Panc1 (cell line): Measurements from ENCODE around the gene SVIL. TPM values are rescaled to one million over a fixed set of nuclear protein-coding genes. Genes with fewer than 3 reads are reported as not detected.
"Not testable (repeated sequence)": the region's sequence is repeated elsewhere in the genome, so short reads cannot be mapped to it uniquely, and the experiment has no call there.

Source experiments
- ATAC-seq: fragments of 200-7000 bp; cut with Tn5 transposase; 2 replicates; pipeline ENCODE4 v1.9.1; 2020; ENCODE audit warnings: mild to moderate bottlenecking, moderate library complexity
- BruUV-seq: library from RNA; stranded (reverse); fragments of 400-500 nt; replicated peaks from 2 replicates; lab custom pipeline; 2021; lab: Mats Ljungman, UMichigan
- CTCF ChIA-PET: fragments of 300-600 bp; sonication (Branson Sonifier 250); formaldehyde crosslinking; loops from one replicate; lab custom pipeline; 2022; ENCODE audit warnings: antibody characterized with exemption; lab: Charles Lee
- POLR2A ChIA-PET: fragments of 300-600 bp; sonication (Branson Sonifier 250); formaldehyde crosslinking; loops from one replicate; lab custom pipeline; 2022; ENCODE audit warnings: antibody characterized with exemption; lab: Charles Lee
- DNase-seq: peaks from one replicate; pipeline ENCODE4 v3.0.0-alpha.2; 2010; ENCODE audit warnings: low read depth, low spot score
- H3K27ac ChIP-seq: 2 replicates; pipeline ENCODE4 v1.5.1; 2011; ENCODE audit warnings: mild to moderate bottlenecking, low read length, inconsistent platforms
- H3K27me3 ChIP-seq: fragments of 200-500 bp; sonication (Bioruptor generic); 2 replicates; pipeline ENCODE4 v1.6.0; 2014; ENCODE audit warnings: low read length, inconsistent platforms; ENCODE audit not compliant: control insufficient read depth, insufficient read depth
- H3K36me3 ChIP-seq: fragments of 200-500 bp; sonication (Bioruptor generic); 2 replicates; pipeline ENCODE4 v1.5.1; 2014; ENCODE audit warnings: inconsistent platforms, mild to moderate bottlenecking, low read length, moderate library complexity; ENCODE audit not compliant: control insufficient read depth, insufficient read depth
- H3K4me1 ChIP-seq: 2 replicates; pipeline ENCODE4 v1.5.1; 2011; ENCODE audit warnings: inconsistent platforms, mild to moderate bottlenecking, low read length, moderate library complexity; ENCODE audit not compliant: control insufficient read depth, insufficient read depth
- H3K4me3 ChIP-seq, 2 experiments: 2 replicates each; pipeline ENCODE4 v1.5.1; 2011 to 2012; ENCODE audit warnings: low read depth in 2 of 2, low read length in 2 of 2, mild to moderate bottlenecking in 2 of 2, inconsistent platforms in 1 of 2, moderate library complexity in 1 of 2
- H3K9me3 ChIP-seq: fragments of 200-500 bp; sonication (Bioruptor generic); 2 replicates; pipeline ENCODE4 v1.5.1; 2014; ENCODE audit warnings: low read depth, mild to moderate bottlenecking, inconsistent platforms, low read length, moderate library complexity; ENCODE audit not compliant: control insufficient read depth, insufficient read depth
- POLR2AphosphoS5 ChIP-seq: IDR thresholded peaks from 2 replicates; pipeline ENCODE4 v1.6.1; 2012; ENCODE audit warnings: mild to moderate bottlenecking, low read depth, low read length, moderate library complexity
- REST ChIP-seq, 2 experiments: IDR thresholded peaks; 2 replicates each; pipeline ENCODE4 v1.6.1; 2011 to 2012; ENCODE audit warnings: low read depth in 2 of 2, control low read depth in 1 of 2, low read length in 1 of 2, mild to moderate bottlenecking in 1 of 2, moderate library complexity in 1 of 2; ENCODE audit not compliant: insufficient read depth in 1 of 2
- SIN3A ChIP-seq: IDR thresholded peaks from 2 replicates; pipeline ENCODE4 v1.6.1; 2012; ENCODE audit warnings: low read depth, mild to moderate bottlenecking, low read length, moderate library complexity, borderline replicate concordance; ENCODE audit not compliant: insufficient read depth
- TCF7L2 ChIP-seq: IDR thresholded peaks from 2 replicates; pipeline ENCODE4 v1.6.1; 2011; ENCODE audit warnings: mild to moderate bottlenecking, low read depth, low read length, inconsistent platforms
- in situ Hi-C: cut with HindIII; loops from 2 replicates; pipeline ENCODE4 v1.10.0; 2016; ENCODE audit warnings: low sequenced_read_pairs, low pct_unique_long_range_greater_than_20kb
- intact Hi-C: fragments of 100-400 bp; cut with micrococcal nuclease; formaldehyde crosslinking; loops from one replicate; pipeline ENCODE4 v1.10.0; 2022; ENCODE audit not compliant: unreplicated experiment
- total RNA-seq: library from RNA; stranded (reverse); gene quantifications from one replicate; pipeline ENCODE4 v1.2.1, GENCODE V29; 2021; ENCODE audit not compliant: unreplicated experiment
- TF ChIP-seq, protein P1 (sequence below): fragments of 450-650 bp; IDR thresholded peaks from 2 replicates; pipeline ENCODE4 v1.5.1; 2017; ENCODE audit warnings: mild to moderate bottlenecking

Gene SVIL
- total RNA-seq, 1 experiment from 2014 or later: 72.8 TPM

DNA sequence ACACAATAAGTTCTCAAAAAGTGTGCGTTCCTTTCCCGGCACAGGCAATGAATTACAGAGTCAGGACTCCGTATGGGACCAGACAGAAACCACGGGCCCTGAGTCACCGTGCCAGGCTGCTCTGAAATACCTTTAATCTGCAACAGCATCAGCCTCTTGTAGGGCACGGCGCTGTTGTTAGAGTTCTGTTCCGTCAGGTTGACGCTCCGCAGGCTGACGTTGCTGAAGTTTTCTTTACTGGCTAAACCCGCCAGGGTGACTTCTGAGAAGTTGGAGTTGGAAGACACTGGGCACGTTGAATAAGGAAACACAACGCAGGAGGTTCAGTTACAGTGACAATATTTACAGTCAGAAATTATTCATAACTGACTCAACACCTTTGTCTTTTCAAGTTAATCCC is 146.3 kb downstream of the SVIL start:
- POLR2A ChIA-PET, H3K27me3 ChIP-seq, H3K9me3 ChIP-seq, intact Hi-C loops, BruUV-seq, H3K4me3 ChIP-seq, CTCF ChIA-PET, in situ Hi-C loops, H3K36me3 ChIP-seq, H3K27ac ChIP-seq, DNase-seq, H3K4me1 ChIP-seq: not testable (repeated sequence)
- ATAC-seq: peak; percentile 42; the same call in 1 of the 2 replicates

- BruUV-seq, H3K9me3 ChIP-seq, in situ Hi-C loops, H3K4me3 ChIP-seq, CTCF ChIA-PET, H3K27ac ChIP-seq, H3K4me1 ChIP-seq, intact Hi-C loops, DNase-seq, H3K27me3 ChIP-seq, ATAC-seq, H3K36me3 ChIP-seq, POLR2A ChIA-PET: not testable (repeated sequence)
- TF ChIP-seq, protein P1, sequence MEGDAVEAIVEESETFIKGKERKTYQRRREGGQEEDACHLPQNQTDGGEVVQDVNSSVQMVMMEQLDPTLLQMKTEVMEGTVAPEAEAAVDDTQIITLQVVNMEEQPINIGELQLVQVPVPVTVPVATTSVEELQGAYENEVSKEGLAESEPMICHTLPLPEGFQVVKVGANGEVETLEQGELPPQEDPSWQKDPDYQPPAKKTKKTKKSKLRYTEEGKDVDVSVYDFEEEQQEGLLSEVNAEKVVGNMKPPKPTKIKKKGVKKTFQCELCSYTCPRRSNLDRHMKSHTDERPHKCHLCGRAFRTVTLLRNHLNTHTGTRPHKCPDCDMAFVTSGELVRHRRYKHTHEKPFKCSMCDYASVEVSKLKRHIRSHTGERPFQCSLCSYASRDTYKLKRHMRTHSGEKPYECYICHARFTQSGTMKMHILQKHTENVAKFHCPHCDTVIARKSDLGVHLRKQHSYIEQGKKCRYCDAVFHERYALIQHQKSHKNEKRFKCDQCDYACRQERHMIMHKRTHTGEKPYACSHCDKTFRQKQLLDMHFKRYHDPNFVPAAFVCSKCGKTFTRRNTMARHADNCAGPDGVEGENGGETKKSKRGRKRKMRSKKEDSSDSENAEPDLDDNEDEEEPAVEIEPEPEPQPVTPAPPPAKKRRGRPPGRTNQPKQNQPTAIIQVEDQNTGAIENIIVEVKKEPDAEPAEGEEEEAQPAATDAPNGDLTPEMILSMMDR: peak; percentile 20; the same call in 1 of the 2 replicates
Observed at GRCh38 chr10:29487884-29488266, 146.9 kb downstream of the SVIL start.

DNA sequence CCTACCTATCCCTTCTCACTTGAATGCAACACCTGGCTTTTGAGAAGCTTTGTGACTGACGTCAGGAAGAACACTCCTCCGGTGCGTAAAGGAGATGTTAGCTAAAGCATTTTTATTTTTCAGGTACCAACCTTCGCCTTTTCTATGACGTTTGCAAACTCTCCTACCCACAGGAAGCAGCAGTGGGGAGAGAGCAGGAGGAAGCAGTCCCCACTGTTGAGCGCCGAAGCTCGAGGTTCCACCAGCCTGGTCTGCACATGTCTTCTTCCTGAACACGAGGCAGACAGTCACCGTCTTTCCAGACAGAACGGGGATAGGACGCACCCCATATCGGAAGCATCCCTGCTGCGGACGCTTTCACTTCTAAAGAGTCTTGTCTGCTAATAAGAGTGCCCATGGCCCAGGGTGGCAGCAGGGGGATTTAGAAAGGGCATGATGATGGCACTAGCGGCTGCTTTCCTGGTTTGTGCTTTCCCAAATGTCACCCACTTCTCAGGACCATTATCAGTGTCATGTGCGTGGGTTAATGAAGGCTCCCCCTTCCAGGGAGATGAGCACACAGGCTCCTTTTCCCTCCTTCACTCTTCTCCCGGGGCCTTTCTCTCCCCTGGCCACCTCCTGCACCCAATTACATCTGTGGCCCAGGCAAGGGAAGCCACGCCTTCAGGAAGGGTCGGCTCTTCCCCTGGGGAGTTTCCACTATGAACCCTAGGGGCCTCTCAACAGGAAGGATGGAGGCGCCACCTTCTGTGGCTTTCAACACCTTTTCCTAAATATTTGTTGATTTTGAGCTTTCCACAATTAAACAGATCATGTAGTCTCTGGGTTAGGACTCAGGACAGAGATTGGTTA is 147.5 kb downstream of the SVIL start:
- H3K36me3 ChIP-seq, POLR2A ChIA-PET, ATAC-seq, in situ Hi-C loops, H3K9me3 ChIP-seq, H3K27ac ChIP-seq, H3K4me1 ChIP-seq, H3K4me3 ChIP-seq, intact Hi-C loops, CTCF ChIA-PET, BruUV-seq, H3K27me3 ChIP-seq, DNase-seq: not testable (repeated sequence)

- H3K4me1 ChIP-seq: no peaks in the 10 kb centered on the region
- H3K9me3 ChIP-seq: no peaks in the 10 kb centered on the region
- in situ Hi-C loops: no loop called here
- CTCF ChIA-PET: no interaction called here
- TF ChIP-seq TCF7L2 (no peak), SIN3A (no peak), REST (IDR thresholded peaks at IDR 0.05; ENCODE audit: insufficient read depth in 1 of 2, low read depth in 2 of 2, low read length in 1 of 2) (no peak), POLR2AphosphoS5 (no peak)
- TF ChIP-seq, protein P1: no peak
- POLR2A ChIA-PET: no interaction called here
- ATAC-seq: no peak
- no peaks in the 10 kb centered on the region for H3K27me3 ChIP-seq
- intact Hi-C loops: no loop called here
- BruUV-seq: no TSS peak
- no peaks in the 10 kb centered on the region; the same call in 1 of the 2 replicates for H3K36me3 ChIP-seq
- H3K4me3 ChIP-seq: no peak overlapping the region
- no peak for DNase-seq
- H3K27ac ChIP-seq: no peak overlapping the region
Observed at GRCh38 chr10:29486433-29486832, 148.3 kb downstream of the SVIL start.
